ENCODE data around the gene ACSBG1. TPM values are rescaled to one million over a fixed set of nuclear protein-coding genes. Genes with fewer than 3 reads are reported as not detected.

Gene ACSBG1
- total RNA-seq, 2 experiments from 2014 or later: not detected

DNA sequence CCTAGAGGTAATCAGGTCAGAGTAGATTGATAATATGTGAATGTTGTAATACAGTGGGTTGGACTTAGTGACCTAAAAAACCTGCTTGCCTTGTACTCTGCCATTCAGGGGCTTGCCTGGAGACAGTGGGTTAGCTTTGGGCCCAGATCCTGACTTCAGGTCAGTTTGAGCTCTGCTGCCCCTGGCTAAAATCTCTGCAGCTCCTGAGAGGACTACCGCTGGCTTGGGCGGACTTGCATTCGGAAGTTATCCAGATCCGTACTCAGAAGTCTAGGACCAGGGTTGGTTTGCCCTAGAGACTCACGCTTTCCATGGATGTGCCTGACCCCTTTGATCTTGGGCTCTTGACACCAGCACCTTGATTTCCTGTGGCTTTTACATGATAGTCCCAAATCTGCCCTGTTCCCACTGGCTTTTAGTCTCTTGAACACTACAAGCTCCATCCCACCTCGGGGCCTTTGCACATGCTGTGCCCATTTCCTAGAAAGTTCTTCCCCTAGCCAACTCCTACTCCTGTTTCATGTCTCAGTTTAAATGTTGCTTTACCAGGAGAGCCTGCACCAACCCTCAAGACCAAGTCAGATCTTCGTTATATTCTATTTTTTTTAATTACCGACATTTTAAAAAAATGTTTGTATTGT is 5.9 kb downstream of the ACSBG1 start:
- POLR2A ChIA-PET: no interaction called here
- CTCF ChIA-PET: interaction anchor here (0.6 to 1.3 kb wide), 3 partner anchors 9 to 33 kb away, joined by 3 to 4 read pairs (median 4); no protein-coding TSS in a partner anchor

DNA sequence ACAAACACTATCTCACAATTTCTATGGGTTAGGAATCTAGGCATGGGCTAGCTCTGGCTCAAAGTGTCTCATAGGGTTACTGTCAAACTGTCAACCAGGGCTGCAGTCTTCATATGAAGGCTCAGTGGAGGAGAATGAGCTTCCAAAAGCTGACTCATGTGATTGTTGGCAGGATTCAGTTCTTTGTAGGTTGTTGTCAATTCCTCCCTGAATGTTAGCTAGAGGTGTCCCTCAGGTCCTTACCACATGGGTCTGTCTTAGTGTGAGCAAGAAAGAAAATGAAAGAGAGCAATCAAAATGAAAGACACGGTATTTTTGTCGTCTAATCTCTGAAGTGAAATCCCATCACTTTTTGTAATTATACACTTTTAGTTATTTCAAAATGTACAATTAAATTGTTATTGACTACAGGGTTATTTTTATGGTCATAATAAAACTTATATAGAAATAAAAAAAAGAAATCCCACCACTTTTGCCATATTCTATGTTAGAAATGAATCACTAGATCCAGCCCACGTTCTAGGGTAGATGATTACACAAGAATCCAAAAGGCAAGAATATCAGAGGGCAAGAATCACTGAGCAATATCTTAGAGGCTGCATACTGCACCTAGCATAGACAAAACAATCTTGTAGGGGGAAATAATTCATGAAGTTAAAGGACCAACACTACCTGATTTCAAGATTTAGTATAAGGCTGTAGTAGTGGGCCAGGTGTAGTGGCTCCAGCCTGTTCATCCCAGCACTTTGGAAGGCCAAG is 8.4 kb downstream of the ACSBG1 start:
- ChIA-PET POLR2A (no interaction called here), CTCF (interaction anchor here (1.0 kb wide), 2 partner anchors 14 to 53 kb away, joined by 3 read pairs; no protein-coding TSS in a partner anchor)

DNA sequence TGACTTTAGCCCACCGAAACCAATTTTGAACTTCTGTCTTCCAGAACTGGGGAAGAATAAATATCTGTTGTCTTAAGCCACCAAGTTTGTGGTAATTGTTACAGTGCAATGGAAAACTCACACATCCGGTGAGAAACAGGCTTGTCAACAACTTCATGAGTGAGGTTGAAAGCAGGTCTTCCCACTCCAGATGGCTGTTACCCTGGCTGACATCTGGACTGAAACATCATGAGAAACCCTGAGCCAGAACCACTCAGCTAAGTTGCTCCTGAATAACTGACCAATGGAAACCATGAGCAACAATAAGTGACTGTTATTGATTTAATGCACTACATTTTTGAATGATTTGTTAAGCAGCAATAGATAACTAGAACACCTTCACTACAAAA is 10.3 kb downstream of the ACSBG1 start:
- ChIA-PET CTCF (interaction anchor here (1.2 kb wide), 1 partner anchor 47 kb away, joined by 3 read pairs; no protein-coding TSS in a partner anchor), POLR2A (no interaction called here)

DNA sequence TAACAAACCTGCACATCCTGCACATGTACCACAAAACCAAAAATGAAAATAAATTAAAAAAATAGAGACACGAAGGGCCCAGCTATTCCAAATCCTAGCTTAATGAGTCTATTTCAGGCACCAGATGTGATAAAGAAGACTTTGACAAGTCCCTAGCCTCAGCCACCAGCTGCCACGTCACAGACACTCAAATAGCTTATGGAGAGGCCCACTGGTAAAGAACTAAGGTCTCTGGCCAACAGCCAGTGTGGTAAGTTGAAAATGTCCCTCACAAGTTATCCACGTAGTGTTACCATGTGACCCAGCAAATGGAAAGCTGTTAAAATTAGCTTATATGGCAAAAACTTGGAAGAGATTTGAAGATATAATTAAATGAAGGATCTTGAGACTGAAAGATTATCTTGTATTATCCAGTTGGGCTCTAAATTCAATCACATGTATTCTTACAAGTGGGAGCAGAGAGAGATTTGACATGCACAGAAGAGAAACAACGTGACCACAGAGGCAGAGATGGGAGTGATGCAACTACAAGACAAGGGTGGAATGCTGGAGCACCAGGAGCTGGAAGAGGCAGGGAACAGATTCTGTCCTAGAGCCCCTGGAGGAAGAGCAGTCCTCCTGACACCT is 10.9 kb downstream of the ACSBG1 start:
- ChIA-PET CTCF (interaction anchor here (0.8 kb wide), 1 partner anchor 12 kb away, joined by 3 read pairs; no protein-coding TSS in a partner anchor), POLR2A (interaction anchor here (0.8 kb wide), 1 partner anchor 74 kb away, joined by 6 read pairs; the partner anchor contains the start of gene IDH3A)

DNA sequence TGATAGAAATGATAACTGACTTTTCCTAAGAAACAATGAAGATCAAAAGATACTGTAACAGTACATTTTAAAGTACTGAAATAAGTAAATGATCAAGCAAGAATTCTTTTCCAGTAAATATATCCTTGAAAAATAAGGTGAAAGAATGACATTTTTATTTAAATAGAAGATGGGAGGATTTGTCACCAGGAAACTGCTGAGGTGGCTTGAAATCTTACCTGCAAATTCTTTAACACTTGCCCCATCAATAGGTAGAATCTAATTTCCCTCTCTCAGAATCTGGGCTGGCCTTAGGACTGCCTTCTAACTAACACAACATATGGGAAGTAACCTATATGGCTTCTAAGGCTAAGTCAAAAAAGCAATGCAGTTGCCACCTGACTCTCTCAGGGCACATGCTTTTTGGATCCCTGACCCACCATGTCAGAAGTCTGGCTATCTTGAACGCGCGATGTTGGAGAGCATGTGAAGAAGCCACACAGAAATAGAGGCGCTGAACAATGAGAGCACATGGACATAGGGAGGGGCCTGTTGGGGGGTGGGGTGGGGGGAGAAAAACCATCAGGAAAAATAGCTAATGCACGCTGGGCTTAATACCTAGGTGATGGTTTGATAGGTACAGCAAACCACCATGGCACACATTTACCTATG is 11.5 kb downstream of the ACSBG1 start:
- ChIA-PET POLR2A (interaction anchor here (0.8 kb wide), 1 partner anchor 74 kb away, joined by 6 read pairs; the partner anchor contains the start of gene IDH3A), CTCF (interaction anchor here (0.8 kb wide), 1 partner anchor 12 kb away, joined by 3 read pairs; no protein-coding TSS in a partner anchor)

DNA sequence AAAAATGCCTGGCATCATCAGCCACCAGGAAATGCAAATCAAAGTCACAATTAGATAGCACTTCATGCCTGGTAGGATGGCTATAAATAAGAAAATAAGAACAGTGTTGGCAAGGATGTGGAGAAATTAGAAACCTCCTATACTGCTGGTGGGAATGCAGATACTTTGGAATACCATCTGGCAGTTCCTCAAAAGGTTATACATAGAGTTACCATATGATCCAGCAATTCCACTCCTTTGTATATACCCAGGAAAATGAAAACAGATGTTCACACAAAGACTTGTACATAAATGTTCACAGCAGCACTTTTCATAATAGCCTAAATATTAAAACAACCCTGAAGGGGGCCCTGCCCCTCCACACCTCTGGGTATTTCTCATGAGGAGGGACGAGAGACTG is 13.7 kb downstream of the ACSBG1 start:
- POLR2A ChIA-PET: no interaction called here
- CTCF ChIA-PET: no interaction called here

DNA sequence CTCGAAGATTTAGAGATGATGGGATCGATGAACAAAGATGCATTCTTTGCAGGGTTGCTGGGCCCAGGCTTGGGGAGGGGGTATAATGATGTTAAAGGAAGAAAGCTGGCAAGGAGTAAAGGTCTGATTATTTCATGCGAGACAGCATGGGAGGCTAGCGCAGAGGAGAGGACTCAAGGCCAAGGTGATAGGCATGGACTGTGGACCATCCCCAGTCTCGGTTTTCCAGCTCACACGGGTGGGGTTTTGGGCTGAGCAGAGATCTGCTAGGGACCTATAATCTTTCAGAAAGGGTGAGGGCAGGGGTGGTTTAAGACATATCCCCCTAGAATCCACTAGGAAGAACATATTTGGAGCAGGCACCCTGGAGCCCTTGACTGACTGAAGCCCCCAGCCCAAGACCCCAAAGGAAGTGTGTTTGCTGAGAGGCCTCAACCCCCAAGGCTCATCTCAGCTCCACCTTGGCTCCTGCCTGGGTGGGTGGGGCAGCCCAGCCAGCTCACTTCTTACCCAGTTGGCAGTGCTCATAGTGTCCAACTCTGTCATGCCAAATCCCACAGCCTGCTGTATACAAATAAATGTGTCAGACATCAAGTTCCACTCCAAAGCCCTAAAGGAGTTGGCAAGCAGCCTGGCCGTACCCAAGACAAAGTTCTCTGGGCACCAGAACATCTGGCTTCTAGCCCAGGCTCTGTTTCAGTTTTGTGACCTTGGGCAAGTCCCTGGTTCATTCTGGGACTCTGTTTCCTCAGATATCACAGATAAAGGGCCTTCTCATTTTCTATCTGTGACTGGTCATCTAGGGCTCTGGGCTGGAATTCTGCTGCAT is 17.9 kb downstream of the ACSBG1 start:
- CTCF ChIA-PET: no interaction called here
- POLR2A ChIA-PET: interaction anchor here (0.6 kb wide), 1 partner anchor 53 kb away, joined by 4 read pairs; no protein-coding TSS in a partner anchor

DNA sequence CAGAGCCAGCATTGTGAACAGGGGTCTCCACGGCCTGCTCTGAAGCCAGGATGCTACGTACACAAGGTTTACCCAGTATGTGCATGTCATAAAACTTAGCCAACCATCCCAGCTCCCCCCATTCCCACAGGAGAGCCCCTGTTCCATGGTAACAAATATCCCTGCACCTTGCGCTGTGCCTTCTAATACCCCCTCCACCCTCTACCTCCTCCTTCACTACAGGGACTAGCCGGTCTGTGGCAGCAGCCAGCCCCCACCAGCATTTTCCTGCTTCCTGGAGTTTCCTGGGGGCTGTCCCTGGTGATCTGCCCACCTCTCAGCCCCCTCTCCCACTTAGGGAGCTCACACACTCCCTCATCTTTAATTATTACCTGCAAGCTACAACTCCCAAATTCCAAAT is 20.4 kb downstream of the ACSBG1 start:
- POLR2A ChIA-PET: no interaction called here
- CTCF ChIA-PET: interaction anchor here (1.2 kb wide), 1 partner anchor 18 kb away, joined by 3 read pairs; no protein-coding TSS in a partner anchor

DNA sequence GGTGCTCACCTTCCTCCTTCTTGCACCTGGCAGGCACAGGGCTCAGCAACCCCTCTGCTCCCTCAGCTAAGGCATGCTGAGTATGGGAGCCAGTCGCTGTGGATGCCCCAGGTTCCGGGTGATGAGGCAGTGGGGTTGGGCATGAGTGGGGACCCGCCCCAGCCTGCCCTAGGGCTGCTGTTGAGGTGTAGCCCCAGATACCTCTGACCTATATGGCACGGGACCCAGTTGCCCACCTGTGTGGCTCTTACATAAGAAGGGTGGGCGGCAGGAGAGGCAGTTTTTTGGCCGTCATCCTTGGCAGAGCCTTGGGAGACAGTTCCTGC is 21.0 kb downstream of the ACSBG1 start:
- CTCF ChIA-PET: no interaction called here
- POLR2A ChIA-PET: no interaction called here

DNA sequence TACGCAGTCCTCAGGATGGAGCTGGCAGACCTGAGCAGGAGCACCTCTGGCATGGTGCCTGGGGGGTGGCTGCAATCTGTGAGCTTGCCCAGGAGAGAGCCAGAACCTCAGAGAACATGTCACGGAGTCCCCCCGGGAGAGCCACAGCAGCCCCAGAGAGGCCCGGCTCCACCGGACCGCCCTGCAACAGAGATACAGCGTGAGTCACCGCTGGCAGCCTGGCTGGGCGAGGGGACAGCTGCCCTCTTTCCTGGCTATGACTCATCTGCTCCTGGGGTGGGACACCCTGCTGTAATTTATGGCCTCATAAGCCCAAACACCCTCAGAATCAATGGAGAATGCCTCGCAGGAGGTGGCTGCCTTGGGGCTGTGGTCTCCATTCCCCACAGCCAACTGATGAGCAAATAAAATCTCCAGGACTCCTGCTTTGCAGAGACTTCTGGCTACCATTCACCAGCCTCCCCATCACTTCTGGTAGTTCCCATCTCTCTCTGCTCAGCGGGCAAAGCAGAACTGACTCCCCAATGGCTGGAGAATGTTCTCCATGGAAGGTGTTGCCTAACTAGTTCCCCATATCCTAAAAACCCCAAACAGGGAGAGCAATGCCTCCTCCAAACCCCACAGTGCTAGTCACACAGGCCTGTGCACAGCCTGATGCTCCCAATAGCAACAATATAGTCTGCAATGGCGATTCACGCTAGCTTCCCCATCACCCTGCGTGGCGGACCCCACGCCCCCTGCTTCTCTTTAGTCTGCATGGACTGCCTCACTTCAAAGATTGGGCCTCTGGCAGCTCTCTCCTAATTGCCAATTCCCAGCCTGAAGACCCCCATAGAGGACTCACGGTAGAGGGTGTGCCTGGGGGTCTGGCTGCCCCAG is 21.6 kb downstream of the ACSBG1 start:
- POLR2A ChIA-PET: no interaction called here

DNA sequence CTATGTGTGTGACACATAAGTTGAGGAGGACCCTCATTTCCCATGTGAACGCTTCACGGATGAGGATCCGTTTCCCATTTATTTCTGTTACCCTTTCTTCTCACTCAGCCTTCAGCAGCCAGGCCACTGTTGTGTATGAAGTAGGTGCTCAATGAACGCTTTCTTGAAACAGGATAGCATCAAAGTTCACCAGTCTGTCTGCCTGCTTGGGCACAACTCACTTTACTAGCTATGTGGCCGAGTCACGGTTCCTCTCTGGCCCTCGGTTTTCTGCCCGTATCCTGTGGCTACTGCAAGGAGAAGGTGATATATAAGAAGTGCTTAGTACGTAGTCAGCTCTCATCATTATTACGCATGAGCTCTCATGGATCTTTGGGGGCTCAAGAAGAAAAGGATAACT is 22.4 kb downstream of the ACSBG1 start:
- ChIA-PET CTCF (interaction anchor here (0.6 to 1.0 kb wide), 3 partner anchors 14 to 99 kb away, joined by 3 to 4 read pairs (median 3); no protein-coding TSS in a partner anchor), POLR2A (no interaction called here)

More for the DNA sequence above, 21.6 kb downstream of the ACSBG1 start:
- CTCF ChIA-PET: interaction anchor here (1.0 kb wide), 1 partner anchor 14 kb away, joined by 3 read pairs; no protein-coding TSS in a partner anchor

DNA sequence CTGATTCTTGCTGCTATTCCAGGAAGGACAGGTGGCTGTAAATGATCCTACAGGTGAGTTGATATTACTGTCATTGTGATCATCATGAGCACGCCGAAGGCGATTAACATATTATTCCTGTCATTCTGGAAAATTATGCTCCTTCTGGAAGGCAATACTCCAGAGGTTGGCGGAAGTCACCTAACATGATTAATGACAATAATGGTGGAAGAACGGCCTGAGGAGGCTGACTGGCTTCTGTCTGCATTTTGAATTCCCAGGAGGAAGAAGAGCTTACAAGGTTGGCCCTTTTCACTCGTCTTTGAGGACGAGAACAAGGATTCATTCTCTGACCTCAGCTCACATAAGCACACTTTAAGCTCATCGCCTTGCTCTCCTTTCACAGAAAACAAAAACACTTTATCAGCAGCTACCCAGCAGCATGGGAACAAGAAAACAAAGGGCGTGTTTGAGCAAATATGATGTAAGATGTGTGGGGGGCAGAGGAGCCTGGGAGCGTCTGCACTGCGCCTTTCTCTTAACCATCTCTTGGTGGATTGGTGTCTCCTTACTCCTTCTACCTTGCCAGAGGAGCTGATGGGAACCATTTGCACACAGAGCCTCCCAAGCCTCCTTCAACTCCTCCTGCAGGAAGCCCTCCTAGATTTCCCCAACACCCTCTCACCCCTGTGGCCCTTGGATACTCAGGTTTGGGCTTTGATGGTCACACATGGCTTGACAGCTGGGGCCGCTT is 23.0 kb downstream of the ACSBG1 start:
- POLR2A ChIA-PET: no interaction called here

DNA sequence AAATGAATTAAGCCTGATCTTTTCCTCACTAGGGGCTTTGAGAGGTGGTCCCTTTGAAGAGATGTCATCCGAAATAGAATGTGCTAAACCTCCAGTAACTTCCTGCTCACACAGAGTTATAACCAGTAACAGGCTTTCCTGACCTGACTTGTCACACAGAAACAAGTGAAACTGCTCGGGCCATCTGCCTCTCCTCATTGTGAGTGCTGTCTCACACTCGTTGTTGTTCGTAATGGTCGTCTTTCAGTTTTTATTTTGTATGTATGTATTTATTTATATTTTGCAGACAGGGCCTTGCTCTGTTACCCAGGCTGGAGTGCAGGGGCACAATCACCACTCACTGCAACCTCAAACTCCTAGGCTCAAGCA is 24.0 kb downstream of the ACSBG1 start:
- CTCF ChIA-PET: no interaction called here

More for the DNA sequence above, 23.0 kb downstream of the ACSBG1 start:
- CTCF ChIA-PET: interaction anchor here (0.6 to 1.0 kb wide), 4 partner anchors 12 to 98 kb away, joined by 3 to 4 read pairs (median 3); no protein-coding TSS in a partner anchor

DNA sequence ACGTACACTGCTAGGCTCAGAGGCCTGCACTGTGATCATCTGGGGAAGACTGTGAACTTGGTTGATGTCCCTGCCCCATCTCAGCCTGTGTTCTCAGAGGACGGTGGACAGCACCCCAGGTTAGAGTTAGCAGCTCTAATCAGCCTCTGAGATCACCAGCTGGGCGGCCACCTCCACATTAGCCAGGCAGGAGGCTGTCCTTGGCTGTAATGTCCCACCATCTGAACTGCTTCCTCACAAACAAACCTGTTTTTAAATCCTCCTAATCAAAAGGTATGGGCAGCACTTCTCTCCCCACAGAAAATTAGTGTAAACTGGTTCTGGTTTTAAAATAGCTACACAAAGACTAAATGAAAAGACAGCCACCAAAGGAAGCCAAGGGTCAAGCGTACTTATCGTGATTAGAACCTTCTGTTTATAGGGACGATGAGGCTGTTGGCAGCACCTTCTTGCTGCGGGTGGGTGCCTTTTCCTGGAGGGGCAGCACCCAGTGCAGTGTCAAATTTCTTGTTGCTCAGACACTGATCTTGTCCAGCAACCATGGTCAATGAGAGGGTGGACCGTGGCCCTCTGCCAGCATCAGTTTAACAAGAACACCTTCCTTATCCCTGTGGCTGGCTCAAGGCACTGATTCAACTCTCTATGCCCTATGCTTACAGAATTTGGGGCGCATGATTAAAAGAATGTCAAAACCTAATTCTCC is 24.6 kb downstream of the ACSBG1 start:
- ChIA-PET CTCF (no interaction called here), POLR2A (no interaction called here)

More for the DNA sequence above, 24.0 kb downstream of the ACSBG1 start:
- POLR2A ChIA-PET: no interaction called here

DNA sequence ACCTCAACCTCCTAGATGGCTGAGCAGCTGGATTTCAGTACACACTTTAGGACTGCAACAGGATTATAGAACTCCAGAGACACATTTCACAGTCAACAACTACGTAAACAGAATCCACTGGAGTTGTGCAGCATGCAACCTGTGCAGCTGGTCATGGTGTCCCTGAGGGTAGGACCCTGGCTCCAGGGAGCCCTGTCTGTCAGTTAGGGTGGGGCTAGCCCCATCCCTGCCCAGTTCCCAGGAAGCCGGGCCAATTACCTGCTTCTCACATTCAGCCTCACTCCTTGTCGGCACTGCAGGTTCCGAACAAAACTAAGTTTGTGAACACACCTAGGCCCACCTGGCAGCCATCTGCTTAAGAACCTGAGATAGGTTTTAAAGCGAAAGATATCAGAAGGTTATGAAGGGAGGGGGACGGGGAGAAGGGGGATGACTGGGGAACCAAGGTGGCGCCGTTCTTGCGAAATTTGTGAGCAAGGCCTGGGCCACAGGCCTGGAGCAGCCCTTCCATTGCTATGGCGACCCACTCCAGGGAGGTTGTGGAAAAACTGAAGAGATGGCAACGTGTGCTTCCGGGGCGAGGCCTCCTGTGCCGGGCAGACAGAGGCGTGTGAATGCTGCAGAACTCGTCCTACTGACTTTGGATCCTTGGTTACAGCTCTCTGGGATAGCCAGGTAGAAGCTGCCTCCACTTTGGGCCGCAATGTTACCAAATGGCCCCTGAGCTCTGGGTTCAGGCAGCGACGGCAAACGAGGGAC is 25.3 kb downstream of the ACSBG1 start:
- ChIA-PET CTCF (no interaction called here), POLR2A (no interaction called here)

DNA sequence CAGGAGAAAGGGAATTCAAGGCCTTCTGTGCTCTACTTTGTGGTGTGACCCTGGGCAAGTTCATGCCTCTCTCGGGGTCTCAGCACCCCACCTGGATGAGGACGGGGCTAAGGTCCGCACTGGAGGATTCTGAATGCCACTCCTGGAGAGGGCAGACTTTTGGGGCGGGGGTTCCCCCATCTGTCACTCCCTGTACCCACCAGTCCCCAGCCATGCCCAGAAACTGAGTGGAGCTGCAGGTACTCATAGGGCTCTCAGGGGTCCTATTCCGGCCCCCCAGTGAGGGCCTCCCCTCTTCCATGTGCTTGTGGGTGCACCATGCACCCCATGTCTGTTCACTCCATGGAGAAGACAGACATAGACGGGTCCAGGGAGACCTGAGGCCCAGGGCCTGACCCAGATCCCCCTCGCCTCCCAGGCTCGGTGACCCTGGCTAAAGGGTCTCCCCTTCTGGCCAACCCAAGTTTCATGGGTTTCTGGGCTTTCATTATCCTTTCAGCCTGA is 26.0 kb downstream of the ACSBG1 start:
- ChIA-PET CTCF (interaction anchor here (0.5 kb wide), 1 partner anchor 11 kb away, joined by 3 read pairs; no protein-coding TSS in a partner anchor), POLR2A (no interaction called here)

Measured in activated CD8-positive, alpha-beta memory T cell treated with anti-CD3 and anti-CD28 coated beads for 36 hours (primary cell).